ENCODE data around the gene CCNI2.
"Not testable (repeated sequence)": the region's sequence is repeated elsewhere in the genome, so short reads cannot be mapped to it uniquely, and the experiment has no call there.

The CCNI2 gene

DNA sequence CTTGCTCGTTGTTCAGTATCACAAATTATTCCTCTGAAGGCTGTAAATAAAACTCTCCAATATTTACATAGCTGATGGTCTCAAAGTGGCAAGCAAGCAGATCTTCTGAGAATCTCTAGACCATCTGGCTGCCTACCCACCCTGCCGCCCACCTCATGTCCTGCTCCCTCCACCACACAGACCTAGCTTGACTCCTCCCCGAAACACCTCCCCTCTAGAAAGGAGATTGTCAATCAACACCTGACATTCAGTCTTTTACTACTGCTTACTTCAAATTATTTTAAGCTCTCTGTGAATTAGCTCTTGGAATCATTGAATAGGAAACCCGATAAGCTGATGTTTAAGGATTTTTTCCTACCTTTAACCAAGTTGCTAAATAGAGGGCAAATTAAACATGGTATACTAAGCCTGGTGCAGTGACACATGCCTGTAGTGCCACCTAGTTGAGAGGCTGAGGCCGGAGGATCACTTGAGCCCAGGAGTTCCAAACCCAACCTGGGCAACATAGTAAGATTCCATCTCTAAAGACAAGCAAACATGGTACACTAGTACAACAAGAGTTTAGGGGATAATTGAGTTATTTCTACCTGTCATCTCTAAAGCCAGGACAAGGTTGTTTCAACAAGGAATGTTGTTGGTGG is 54.9 kb downstream of the CCNI2 start:
- H3K4me3 ChIP-seq (ENCODE audit: low read depth, low read length) = no peak overlapping the region
- TF ChIP-seq, protein P1, sequence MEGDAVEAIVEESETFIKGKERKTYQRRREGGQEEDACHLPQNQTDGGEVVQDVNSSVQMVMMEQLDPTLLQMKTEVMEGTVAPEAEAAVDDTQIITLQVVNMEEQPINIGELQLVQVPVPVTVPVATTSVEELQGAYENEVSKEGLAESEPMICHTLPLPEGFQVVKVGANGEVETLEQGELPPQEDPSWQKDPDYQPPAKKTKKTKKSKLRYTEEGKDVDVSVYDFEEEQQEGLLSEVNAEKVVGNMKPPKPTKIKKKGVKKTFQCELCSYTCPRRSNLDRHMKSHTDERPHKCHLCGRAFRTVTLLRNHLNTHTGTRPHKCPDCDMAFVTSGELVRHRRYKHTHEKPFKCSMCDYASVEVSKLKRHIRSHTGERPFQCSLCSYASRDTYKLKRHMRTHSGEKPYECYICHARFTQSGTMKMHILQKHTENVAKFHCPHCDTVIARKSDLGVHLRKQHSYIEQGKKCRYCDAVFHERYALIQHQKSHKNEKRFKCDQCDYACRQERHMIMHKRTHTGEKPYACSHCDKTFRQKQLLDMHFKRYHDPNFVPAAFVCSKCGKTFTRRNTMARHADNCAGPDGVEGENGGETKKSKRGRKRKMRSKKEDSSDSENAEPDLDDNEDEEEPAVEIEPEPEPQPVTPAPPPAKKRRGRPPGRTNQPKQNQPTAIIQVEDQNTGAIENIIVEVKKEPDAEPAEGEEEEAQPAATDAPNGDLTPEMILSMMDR (IDR thresholded peaks at IDR 0.05; ENCODE audit: low read depth, low read length, missing control alignments) = peak; percentile 23
- no peak for DNase-seq (ENCODE audit: low read depth)

DNA sequence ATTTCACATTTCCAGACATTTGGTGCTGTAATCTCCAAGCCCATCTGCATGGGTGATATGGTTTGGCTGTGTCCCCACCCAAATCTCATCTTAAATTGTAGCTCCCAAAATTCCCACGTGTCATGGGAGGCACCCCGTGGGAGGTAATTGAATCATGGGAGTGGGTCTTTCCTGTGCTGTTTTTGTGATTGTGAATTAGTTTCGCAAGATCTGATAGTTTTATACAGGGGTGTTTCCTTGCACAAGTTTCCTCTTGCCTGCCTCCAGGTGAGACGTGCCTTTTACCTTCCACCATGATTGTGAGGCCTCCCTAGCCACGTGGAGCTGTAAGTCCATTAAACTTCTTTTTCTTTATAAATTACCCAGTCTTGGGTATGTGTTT is 55.5 kb downstream of the CCNI2 start:
- H3K4me3 ChIP-seq (ENCODE audit: low read depth, low read length); DNase-seq (ENCODE audit: low read depth): not testable (repeated sequence)

Data from GM12864 (cell line).